Measurements from ENCODE around the gene SHANK1.

SHANK1 gene

GRCh38 chr19:50710094-50710493 is 9.5 kb downstream of the SHANK1 start:
- DNase-seq: no peak

GRCh38 chr19:50708179-50708879 is 11.3 kb downstream of the SHANK1 start:
- no peak for DNase-seq

- no peak for DNase-seq
Measured at GRCh38 chr19:50706387-50706786, 13.2 kb downstream of the SHANK1 start.

GRCh38 chr19:50705422-50706019 is 14.1 kb downstream of the SHANK1 start:
- peak; percentile 32 for DNase-seq

- DNase-seq: no peak
Measured at GRCh38 chr19:50703915-50704796, 15.4 kb downstream of the SHANK1 start.

GRCh38 chr19:50702871-50703829 is 16.5 kb downstream of the SHANK1 start:
- DNase-seq: no peak

GRCh38 chr19:50702158-50702870 is 17.3 kb downstream of the SHANK1 start:
- DNase-seq: no peak

GRCh38 chr19:50701367-50701985 is 18.1 kb downstream of the SHANK1 start:
- DNase-seq: no peak

- no peak for DNase-seq
Measured at GRCh38 chr19:50697414-50698124, 22.0 kb downstream of the SHANK1 start.

- no peak for DNase-seq
Measured at GRCh38 chr19:50696094-50696483, 23.5 kb downstream of the SHANK1 start.

- DNase-seq: no peak
Measured at GRCh38 chr19:50695251-50696093, 24.1 kb downstream of the SHANK1 start.

GRCh38 chr19:50694815-50695145 is 24.8 kb downstream of the SHANK1 start:
- no peak for DNase-seq

GRCh38 chr19:50693064-50693975 is 26.3 kb downstream of the SHANK1 start:
- DNase-seq: no peak

- no peak for DNase-seq
Measured at GRCh38 chr19:50690439-50690838, 29.2 kb downstream of the SHANK1 start.

GRCh38 chr19:50688766-50689165 is 30.8 kb downstream of the SHANK1 start:
- DNase-seq: no peak

- no peak for DNase-seq
Measured at GRCh38 chr19:50686310-50687032, 33.1 kb downstream of the SHANK1 start.

GRCh38 chr19:50679177-50680125 is 40.2 kb downstream of the SHANK1 start:
- DNase-seq: peak; percentile 79

Data from CD4-positive, alpha-beta T cell treated with Interleukin-10 for 1 hour (primary cell).